HG03280 (cell line): Measurements from ENCODE around the gene SLC12A6.
"Not testable (repeated sequence)": the region's sequence is repeated elsewhere in the genome, so short reads cannot be mapped to it uniquely, and the experiment has no call there.

Experiments used
- ATAC-seq: cut with Tn5 transposase; IDR thresholded peaks from one replicate; pipeline ENCODE4 v1.9.1; 2021; ENCODE audit warnings: mild to moderate bottlenecking, moderate library complexity; ENCODE audit not compliant: unreplicated experiment

The SLC12A6 gene

DNA sequence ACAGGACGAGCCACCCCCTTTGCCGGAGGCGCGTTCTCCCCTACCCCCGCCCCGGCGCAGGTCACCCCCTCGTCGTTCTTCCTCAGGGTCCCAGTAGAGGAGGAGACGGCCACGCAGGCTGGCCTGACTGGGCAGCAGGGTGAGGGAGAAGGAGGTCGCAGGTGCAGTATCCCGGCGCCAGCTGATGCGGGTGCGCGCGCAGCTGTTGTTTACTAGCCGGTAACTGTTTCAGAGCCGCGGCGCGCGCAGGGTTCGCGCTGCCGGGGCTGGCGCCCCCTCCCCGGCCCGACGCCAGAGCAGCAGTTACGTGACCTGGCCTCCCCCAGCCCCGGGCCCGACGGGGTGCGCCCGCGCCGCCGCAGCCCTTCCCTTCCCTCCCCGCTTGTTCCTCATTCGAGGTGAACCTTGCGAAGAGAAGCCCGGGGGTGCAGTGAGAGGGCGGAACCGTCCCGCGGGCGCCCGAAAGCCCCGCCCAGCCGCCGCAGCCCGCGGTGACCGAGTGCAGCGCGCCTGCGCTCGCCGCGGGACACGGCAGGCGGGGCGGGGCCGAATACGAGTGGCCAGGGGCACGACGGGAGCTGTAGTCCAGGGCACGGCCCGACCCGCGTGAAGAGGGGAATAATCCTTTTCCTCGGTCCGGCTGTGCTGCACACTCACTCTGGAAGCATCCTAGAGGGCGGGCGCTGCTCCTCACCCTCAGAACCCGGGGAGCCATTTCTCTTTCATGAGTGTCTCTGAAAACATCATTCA, at the start of gene SLC12A6:
Gene SLC12A6, minus strand, starts transcription at position 225 of the 750 bp plus-strand sequence. CDS start 1,101 bp downstream, outside the sequence.
- peak; percentile 78 for ATAC-seq

DNA sequence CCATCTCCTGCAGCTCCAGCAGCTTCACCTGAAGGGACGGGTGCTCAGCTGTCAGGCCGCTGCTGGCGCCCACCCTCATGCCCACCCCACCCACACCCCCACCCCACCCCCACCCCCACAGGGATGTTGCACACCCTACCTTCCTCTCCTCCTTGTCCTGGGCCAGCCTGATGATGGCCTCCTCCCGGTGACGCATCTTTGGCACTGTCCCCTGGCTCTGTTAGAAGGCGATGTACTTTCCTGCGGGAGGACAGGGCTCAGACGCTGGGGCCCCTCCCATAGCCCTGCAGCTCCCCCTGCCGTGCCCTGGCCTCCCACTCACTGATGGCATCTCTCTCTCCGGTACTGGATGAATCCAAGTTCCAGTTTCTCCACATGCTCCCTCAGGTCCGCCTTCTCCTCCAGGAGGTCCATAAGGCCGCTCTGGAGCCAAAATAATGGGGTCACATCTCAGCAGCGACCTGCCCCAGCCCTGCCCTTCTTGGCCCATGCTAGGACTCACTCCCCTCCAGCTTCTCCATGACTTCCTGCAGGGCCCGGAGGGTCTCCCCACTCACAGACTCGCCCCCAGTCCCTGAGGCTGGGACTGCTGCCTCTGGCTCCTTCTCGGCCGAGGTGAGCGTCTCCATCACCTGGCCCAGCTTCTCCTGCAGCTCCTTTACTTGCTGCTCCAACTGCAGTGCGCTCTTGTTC, 44.4 kb upstream of the SLC12A6 start:
- ATAC-seq: not testable (repeated sequence)

DNA sequence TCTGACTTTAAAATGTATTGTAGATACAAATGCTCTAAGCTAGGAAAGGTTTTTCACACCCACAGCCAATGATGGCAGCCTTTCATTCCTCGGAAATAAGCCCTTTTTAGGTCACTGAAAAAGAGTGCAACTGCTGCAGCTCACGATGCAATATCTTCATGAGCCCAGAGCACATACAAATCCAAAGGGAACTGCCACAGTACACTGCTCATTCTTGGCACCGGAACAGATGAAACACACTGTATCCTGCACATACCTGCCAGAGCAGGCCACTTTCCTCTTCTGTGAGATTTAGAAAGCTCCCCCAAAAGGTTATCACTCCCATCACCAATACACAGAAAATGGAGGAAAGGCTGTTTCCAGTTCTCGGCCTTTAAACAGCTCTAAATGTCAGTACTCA, 42.9 kb upstream of the SLC12A6 start:
- not testable (repeated sequence) for ATAC-seq

DNA sequence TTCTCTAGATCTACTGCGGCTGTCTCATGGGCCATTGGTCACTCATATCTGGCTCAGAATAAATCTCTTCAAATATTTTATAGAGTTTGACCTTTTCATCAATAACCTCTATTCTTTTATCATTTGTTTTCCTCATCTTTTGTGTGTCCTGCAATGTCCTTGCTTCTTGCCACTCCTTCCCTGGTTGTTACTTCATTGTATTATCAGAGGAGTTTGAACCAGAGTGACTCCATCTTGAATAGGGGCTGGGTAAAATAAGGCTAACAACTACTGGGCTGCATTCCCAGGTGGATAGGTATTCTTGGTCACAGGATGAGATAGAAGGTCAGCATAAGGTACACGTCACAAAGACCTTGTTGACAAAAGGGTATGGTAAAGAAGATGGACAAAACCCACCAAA, 39.3 kb upstream of the SLC12A6 start:
- ATAC-seq: no peak

DNA sequence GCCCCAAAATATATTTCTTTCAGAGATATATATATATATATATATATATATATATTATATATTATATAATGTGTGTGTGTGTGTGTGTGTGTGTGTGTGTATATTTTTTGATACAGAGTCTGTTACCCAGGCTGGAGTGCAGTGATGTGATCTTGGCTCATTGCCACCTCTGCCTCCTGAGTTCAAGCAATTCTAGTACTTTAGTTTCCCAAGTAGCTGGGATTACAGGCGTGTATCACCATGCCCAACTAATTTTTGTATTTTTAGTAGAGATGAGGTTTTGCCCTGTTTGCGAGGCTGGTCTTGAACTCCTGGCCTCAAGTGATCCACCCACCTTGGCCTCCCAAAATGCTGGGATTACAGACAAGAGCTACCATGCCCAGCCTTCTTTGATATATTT, 38.0 kb upstream of the SLC12A6 start:
- ATAC-seq: not testable (repeated sequence)

DNA sequence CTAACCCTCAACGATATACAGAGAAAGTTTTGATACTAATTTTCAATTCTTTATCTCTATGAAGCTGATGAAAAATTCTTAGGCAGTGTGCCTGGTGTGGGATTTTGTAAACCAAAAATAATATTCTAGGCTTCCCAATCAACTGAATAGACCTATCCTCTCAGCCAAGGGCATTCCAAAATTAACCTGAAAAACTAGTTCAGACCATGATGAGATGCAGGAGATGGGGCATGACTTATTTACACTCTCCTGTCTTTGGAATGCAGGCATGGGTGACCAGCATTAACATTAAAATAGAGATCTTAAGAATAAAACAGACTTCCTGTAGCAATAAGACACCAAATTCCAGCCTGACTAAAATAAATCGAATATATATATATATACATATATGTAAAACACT, 37.2 kb upstream of the SLC12A6 start:
- no peak for ATAC-seq

DNA sequence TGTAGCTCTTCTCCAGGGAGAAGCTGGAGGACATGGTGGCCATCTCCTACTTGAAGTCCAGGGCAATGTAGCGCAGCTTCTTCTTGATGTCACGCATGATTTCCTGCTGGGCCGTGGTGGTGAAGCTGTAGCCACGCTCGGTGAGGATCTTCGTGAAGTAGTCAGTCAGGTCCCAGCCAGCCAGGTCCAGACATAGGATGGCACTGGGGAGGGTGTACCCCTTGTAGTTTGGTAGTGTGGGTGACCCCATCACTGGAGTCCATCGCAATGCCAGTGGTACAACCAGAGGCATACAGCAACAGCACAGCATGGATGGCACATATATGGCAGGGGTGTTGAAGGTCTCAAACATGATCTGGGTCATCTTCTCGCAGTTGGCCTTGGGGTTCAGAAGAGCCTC, 36.4 kb upstream of the SLC12A6 start:
- ATAC-seq: no peak

DNA sequence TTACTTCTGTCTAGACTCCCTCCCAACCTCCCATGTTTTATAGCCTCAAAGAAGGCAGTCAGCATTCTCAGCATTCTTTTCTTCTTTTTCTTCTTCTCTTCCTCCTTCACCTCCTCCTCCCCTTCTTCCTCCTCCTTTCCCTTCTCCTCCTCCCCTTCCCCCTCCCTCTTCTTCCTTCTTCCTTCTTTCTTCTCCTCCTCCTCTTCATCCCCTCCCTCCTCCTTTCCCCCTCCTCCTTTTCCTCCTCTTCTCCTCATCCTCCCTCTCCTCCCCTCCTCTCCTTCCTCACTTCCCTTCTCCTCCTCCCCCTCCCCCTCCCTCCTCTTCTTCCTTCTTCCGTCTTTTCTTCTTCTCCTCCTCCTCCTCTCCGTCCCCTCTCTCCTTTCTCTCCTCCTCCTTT, 33.1 kb upstream of the SLC12A6 start:
- no peak for ATAC-seq

DNA sequence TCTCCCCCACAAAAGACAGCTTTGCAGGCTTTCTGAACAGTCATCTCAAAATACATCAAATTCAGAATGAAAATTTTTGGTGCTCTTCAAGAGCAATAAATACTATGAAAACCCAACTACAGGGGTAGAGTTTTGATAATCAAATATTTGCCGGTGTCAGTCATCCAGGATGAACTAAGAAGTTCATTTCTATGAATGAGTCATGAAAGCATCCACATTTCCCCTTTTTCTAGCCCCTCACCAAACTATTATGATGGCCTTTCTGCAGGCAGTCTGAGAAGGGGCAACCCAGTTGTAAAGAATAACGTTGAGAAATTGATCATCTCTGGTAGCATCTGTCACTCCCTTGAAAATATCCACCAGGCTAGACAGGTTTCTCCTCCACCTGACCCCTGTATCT, 32.5 kb upstream of the SLC12A6 start:
- ATAC-seq: no peak

DNA sequence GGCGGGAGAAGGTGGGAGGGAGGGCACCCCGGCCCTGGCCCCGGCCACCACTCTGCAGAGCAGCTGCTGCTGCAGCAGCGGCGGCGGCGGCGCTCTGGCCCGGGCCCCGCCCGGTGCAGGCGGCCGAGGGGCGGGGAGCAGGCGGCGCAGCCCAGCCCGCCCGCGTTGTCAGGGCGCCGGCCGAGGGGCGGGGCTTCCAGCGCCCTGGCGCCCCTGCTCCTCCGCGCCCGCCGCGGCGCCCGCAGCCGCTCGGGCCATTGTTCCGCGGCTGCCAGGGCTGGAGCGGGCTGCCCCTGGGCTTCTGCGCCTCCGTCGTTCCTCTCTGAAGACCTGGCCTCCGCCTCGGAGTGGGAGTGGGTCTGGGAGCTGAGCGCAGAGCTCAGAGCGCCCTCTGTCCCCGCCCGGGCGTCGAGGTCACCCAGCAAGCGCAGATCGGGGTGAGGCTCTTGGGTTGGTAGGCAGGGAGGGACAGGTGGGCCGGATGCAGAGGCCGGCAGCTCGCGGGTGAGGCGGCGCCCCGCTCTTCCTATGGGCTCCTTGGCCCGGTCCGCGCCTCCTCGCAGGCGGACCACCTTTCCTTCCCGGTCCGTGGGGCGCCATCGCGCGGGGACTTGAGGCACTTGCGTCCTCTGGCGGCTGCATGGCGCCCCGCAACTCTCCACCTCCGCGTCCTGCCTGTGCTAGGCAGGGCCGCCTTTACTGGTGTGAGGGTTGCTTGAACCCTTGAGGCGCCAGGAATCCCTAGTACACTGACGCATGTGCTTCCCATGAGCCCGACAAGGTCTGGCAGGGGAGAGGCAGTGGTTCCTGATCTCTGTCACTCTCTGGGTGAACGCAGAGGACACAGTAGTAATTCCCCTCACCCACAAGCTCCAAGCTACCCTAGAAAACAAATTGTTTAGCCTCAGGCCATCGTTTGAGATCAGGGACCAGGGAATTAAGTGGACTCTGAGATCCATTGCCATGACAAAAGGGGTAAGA, 29.8 kb upstream of the SLC12A6 start, which contains the start of gene LPCAT4:
Gene LPCAT4, minus strand, starts transcription at position 96 of the 981 bp plus-strand sequence. CDS start 96 bp downstream, outside the sequence.
- peak; percentile 84 for ATAC-seq

DNA sequence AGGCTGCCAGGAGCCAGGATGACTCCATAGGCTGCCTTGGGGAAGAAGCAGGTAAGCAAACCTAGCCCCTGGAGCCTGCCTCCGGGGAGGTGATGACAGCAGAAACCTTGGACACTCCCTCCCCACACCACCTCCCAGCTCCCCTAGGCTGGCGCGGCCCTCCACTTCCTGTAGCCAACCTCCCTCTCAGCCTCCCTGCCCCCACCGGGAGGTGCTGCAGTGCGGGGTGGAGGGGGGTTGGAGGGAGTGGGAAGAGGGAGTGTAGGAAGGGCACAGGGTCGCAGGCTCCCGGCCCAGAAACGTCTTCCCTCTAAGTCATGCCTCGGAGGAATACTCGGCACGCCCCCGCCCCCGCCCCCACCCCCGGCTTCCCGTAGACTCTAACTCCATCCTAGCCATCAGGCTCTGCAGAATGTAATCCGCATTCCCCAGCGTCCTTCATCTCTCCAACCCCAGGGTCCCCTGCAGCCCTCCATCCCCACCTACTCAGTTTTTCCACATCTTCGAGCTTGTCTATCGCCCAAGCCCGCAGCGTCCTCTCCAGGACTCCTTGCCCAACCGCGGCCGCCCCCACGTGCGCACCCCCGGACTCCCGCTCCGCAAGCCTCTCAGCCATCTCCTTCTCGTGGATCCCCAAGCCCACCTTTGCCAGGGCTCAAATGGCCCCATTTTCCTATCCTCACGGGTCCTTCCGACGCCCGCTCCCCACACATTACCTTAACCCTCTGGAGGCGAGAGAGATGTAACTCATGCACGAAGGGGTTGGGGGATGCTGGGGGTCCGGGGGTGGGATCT, 28.9 kb upstream of the SLC12A6 start:
- peak; percentile 0 for ATAC-seq

DNA sequence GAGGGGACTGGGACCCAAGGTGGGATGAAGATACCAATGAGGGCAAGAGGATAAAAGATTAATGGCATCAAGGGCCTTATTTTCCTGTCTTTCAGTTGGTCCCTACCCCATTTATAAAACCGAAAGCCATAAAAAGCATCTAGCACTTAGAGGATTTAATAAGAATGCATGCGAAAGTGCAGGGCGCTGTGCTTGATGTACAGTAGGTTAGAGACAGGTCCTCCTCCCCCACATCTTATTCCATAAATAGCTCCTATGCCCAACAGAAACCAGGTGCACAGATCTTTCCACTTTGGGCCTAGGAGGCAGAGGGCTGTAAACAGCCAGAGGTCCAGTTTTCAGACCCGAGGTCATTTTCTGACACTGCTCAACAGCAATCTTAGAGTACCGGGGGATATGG, 28.3 kb upstream of the SLC12A6 start:
- ATAC-seq: no peak

DNA sequence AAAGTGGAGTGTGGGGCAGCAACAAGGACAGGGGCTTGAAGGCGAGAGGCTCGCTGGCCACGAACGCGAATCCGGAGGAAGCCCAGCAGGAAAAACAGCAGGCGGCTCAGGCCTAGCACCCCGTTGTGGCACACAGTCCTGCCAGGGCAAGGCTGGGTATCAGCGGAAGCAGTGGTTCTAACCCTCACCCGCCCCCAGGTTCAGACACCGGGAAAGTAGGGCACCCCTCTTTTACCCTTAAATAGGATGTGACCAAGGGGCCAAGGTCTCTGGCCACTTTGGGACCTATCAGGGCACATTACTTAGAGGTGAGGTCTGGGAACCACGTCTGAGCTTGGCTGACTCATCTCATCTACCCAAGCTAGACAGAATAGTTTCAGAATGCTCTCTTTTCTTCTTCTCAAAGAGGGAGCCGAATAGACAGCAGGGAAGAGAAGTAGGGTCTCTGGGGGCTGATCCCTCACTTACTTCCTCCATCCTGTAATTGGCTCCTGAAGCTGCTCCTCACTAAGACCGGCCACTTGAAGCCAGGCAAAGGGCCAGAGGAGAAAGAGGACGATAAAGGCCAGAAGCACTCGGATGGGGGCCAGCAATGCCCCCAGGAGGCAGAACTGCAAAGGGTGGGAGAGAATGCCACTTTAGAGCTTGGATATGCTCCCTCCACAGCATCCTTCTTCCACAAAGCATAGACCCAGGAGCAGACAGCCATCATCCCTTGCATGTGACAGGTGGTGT, 27.7 kb upstream of the SLC12A6 start:
- ATAC-seq: no peak

DNA sequence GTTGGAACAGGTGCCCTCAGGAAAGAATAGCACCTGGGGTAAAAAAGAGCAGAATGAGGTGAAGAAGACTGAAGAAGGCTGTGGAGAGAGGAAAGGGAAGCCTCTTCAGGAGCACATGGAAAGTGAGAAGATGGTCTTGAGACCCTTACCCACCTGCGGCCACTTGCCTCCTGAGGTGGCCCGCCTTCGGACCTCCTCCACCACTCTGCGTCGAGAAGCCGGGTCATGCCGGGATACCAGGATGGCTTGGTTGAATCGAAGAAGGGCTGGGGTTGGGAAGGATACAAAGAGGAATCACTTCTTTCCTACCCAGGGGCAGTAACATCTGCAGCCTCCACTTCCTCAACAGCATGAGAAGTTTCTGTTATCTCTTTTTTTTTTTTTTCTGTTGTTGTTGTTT, 26.5 kb upstream of the SLC12A6 start:
- ATAC-seq: no peak

DNA sequence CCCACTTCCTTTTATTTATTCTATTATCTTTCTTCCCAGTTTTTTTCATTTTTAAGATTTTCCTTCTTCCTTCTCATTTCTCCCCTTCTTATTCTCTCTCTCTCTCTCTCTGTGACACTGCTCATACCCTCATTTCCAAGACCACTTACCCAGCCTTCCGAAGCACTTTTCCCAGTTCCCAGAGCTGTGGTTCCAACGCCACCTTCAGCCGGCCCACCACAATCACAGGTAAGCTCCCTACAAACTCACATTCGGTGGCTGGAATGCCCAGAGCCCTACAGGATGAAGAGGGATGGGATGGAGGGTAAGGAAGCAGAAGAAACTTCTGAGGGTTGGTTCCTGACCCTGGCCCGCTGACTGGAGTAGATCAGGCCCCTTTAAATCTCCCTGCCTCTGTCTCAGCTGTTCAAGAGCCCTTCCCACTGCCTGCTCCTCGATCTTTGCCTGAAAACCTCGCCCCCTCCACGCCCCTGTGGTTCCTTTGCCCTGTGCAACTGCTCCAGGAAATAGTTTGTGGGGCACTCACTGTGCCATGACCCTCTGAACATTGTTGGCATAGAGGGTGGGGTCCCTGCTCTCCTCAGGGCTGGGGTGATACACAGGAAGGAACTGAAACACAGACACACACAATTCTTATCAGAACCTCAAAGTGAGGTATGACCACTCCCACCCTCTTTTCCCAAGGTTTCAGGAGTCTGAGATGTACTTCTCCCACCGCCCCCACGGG, 24.6 kb upstream of the SLC12A6 start:
- ATAC-seq: no peak

DNA sequence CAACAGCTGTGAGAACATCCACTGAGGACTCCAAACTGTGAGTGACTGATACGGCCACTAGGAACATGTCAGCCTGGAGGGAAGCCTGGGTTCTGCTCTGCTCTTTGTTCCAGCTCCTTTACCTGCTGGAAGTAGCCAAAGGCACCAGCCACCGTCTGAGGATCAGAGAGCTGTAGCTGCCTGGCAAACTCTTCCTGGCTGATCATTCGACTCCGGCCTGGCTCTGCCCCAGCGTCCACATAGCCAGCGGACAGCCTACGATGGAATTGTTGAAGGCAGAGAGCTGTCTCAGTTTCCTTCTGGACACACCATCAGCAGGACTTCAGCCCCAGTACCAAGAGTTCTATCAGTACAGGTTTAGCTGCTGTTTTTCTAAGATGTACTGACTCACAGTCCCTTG, 23.7 kb upstream of the SLC12A6 start:
- ATAC-seq: no peak

DNA sequence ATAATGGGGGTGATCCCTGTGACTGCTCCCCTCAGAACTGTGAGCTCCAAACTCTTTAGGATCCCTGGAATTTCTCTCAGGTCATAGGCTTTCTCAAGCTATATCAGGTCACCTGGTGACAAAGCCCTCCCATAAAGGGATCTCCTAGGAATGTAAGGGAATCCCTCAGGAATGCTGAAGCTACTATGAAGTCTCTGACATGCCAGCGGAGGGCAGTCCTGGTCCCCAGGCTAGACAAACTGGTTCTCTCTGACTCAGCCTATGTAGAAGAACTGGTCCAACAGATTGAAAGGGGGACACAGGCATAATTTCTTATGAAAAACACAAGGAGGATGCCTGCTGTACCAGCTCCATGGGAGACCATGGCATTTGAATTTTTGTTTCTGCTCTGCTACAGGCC, 22.7 kb upstream of the SLC12A6 start:
- no peak for ATAC-seq

DNA sequence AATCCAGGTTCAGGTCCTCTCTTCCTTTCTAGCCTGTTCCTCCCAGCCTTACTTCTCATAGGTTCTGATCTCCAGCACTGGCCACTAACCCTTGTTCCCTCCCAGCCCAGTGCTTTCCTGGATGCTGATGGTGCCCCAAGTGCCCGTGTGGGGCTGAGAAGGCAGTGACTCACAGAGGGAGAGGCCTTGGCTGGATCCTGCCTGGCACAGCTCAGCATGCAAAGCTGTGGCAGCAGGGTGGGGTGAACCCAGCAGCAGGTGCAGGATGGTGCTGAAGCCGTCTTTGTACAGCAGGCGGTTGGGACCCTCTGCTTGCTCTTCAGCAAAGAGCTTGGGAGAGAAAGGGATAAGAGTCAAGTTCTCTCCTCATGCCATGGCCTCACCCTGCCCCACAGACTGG, 21.8 kb upstream of the SLC12A6 start:
- ATAC-seq: no peak

DNA sequence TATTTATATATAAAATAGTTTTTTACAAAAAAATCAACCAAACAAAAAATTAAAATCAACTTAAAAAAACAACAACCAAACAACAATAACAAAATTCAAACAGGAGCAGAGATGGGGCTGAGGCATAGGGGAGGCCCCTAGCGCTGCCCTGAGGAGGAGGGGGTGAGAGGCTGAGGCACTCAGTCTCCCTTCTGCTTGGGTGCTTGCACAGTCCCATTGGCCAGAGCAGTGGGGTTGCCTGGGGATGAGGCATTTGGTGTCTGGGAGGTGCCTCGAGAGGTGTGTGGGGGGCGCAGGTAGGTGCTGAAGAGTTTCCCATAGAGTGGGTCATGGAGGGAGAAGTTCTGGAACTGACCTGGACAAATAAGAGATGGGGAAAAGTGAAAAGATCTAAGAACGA, 21.4 kb upstream of the SLC12A6 start:
- ATAC-seq: no peak
